ENCODE data around the gene NUP42.
"Not testable (repeated sequence)": the region's sequence is repeated elsewhere in the genome, so short reads cannot be mapped to it uniquely, and the experiment has no call there.

Gene NUP42, protein sequence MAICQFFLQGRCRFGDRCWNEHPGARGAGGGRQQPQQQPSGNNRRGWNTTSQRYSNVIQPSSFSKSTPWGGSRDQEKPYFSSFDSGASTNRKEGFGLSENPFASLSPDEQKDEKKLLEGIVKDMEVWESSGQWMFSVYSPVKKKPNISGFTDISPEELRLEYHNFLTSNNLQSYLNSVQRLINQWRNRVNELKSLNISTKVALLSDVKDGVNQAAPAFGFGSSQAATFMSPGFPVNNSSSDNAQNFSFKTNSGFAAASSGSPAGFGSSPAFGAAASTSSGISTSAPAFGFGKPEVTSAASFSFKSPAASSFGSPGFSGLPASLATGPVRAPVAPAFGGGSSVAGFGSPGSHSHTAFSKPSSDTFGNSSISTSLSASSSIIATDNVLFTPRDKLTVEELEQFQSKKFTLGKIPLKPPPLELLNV

GRCh38 chr7:23181684-23182553 is at the start of gene NUP42:
Gene NUP42 (plus strand): TSS chr7:23182048. CDS start chr7:23182086, 38 bp downstream.
- no peak for DNase-seq

GRCh38 chr7:23133797-23134196 is 48.1 kb upstream of the NUP42 start:
- no peak for DNase-seq

GRCh38 chr7:23135755-23136154 is 46.1 kb upstream of the NUP42 start:
- DNase-seq = no peak

- no peak for DNase-seq
Observed at GRCh38 chr7:23136216-23136615, 45.6 kb upstream of the NUP42 start.

GRCh38 chr7:23157679-23158078 is 24.2 kb upstream of the NUP42 start:
- DNase-seq = no peak

- no peak for DNase-seq
Observed at GRCh38 chr7:23158546-23158945, 23.3 kb upstream of the NUP42 start.

DNA sequence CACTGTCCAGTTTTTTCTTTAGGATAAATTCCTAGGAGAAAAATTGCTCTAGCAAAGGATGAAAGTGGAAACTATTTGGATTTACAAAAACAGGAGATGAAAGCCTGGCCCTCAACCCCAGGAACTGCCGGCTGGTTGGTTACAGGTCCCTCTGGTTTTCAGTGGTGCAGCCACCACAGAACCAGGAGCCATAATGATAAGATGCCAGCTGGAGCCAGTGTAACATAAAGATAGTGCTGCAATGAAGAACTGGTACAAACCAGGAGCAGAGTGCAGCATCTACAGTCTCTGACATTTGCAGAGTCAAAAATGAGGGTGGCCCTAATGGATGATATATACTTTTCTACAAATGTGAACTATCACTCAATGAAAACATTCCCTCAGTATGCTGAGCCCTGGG is 20.4 kb upstream of the NUP42 start:
- DNase-seq = no peak

DNA sequence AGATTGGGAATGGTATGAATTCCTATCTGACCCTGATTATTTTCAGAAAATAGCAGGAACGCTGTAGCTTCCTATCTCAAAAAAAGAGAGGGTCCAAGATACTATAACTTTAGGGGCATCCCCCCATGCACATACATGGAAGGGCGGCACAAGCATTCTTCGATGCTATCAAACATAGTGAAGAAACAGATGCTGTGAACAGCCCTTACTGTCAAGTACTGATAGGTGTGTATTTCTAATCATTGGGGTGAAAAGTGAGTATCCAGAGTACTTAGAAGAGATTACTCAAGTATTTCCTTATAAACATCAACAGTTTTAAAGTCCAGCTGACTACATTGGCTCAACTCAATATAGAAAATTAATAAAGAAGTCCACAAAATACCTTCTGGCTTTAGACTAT is 17.0 kb upstream of the NUP42 start:
- no peak for DNase-seq

GRCh38 chr7:23165316-23165715 is 16.5 kb upstream of the NUP42 start:
- no peak for DNase-seq

DNA sequence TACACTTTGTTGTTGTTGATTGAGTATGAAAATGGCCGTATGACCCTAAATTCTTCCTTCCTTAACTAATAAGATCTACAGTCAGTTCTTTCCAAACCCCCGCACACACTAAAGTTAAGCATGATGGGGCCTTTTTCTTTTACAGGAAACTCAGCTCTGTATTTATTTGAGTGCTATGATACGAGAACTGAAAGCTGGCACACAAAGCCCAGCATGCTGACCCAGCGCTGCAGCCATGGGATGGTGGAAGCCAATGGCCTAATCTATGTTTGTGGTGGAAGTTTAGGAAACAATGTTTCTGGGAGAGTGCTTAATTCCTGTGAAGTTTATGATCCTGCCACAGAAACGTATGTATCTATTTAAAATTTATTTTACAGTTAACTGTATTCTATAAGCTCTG is 14.2 kb upstream of the NUP42 start:
- no peak for DNase-seq

DNA sequence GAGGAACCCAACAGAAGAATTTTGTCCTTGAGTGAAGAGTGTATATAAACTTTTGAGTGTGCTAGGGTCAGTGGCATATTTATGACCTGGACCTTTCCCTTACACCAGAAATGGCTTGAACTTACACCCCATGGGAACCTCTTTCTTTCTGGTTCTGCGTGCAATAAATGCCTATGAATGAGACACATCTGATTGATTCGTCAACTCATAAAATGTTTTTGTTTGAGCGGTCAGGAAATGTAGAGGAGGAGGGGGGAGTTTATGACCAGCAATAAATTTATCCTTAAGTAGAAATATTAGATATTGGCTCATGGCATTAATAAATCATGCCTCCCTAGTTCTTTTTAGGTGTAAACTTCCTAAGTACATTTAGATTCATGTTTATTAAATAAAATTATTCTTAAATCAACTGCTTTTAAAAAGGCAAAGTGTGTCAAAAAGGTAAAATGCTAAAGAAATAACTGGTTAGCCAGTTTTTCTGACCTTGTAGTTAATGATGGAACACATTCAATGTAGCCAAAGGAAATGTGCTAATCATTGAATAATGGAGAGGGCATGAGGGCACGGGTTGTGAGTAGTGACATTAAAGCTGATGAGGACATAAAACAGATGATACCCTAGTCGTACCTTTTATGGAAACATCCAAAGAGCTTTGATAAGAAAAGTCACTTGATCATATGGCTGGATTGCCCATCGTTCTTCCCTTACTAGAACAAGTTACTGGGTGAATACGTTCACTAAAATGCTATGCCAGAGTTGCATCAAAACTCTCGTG is 13.6 kb upstream of the NUP42 start:
- DNase-seq = no peak

GRCh38 chr7:23175938-23176337 is 5.9 kb upstream of the NUP42 start:
- no peak for DNase-seq

DNA sequence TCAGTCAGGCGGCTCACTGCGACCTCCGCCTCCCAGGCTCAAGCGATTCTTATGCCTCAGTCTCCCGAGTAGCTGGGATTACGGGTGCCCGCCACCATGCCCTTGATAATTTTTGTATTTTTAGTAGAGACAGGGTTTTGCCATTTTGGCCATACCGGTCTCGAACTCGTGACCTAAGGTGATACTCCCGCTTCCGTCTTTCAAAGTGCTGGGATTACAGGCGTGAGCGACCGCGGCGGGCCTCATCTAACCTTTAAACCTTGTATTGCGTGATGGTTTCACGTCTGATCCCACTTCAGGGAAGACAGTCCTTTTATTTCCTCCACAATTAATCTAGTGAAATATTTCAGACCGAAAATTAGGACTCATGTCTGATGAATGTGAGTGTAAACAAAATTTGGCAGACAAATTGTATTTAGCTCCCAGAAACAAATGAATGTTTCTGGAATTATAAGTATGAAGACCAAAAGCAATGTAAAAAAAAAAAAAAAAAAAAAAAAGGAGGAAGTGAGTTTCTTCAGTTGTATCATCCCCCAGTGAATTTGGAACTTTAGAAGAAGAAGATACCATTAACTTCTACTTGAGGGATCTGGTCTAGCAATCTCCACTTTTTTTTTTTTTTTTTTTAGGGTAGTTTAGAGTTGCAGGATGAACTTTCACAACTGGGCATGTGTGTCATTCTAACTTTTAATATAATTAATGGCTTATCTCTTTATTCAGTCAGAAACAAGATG is 1.6 kb downstream of the NUP42 start:
- no peak for DNase-seq

GRCh38 chr7:23184291-23184690 is 2.4 kb downstream of the NUP42 start:
- no peak for DNase-seq

GRCh38 chr7:23184709-23185359 is 3.0 kb downstream of the NUP42 start:
- no peak for DNase-seq

DNA sequence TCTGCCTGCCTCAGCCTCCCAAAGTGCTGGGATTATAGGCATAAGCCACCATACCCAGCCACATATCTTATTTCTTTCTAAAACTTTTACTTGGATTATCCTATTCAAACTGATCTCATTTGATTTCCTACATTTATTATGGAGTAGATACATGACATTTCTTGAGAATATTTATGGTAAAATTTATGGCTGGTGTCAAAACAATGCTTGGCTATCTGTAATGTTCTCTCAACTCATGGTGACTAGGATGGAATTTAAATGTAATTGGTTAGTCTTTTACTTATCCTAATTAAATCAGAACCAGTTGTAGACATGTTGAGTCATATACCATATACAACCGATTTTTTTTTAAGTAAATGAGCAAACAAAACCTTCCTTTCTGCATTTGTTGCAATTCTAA is 4.1 kb downstream of the NUP42 start:
- DNase-seq = no peak

DNA sequence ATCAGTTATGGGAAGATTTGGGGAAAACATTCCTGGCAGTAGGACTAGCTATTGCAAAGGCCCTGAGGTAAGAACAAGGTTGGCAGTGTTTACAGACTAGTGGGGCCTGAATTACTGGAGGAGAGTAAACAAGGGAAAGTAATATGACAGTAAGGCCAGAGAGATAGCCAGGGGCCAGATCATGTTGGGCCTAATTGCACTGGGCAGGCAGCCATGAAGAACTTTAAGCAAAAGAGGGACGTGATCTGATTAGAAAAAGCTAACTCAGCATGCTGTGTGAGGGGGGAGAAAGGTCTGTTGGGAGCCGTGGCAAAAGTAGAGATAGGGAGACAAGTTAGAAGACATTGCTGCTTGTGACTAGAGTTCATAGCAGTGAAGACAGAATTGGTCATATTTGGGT is 9.2 kb downstream of the NUP42 start:
- DNase-seq = no peak

GRCh38 chr7:23193650-23194227 is 11.9 kb downstream of the NUP42 start:
- not testable (repeated sequence) for DNase-seq

DNA sequence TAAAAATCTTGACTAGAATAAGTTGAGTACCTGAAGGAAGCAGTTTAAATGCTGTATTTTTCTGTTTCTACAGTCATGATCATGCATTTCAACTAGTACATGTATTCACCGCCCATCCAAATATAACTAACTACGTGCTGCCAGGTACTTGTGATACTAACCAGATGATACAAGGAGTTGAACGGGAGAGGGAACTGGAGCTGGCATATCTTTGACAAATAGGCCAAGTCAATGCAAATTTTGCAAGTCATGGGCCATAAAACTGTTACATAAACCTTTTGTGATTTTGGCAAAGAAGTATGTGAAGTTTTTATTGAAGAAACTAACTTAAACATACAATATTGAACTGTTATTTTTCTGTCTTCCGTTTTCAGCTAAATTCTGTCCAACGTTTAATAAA is 14.5 kb downstream of the NUP42 start:
- DNase-seq = no peak

DNA sequence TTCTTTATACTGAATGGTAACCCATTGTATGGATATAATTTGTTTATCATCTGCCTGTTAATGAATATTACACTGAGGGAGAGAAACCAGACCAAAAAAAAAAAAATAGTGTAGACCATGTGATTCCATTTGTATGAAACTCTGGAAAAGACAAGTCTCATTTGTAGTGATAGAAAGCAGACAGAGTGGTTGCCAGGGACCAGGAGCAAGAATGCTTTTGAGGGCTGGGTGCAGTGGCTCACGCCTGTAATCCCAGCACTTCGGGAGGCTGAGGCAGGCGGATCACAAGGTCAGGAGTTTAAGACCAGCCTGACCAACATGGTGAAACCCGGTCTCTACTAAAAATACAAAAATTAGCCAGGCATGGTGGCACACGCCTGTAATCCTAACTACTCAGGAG is 15.9 kb downstream of the NUP42 start:
- DNase-seq = not testable (repeated sequence)

DNA sequence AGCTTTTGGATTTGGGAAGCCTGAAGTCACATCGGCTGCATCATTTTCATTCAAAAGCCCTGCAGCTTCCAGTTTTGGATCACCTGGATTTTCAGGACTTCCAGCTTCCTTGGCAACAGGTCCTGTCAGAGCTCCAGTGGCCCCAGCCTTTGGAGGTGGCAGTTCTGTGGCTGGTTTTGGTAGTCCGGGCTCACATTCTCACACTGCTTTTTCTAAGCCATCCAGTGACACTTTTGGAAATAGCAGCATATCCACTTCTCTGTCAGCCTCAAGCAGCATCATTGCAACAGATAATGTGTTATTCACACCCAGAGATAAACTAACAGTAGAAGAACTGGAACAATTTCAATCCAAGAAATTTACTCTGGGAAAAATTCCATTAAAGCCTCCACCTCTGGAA is 18.5 kb downstream of the NUP42 start:
- no peak for DNase-seq

GRCh38 chr7:23204241-23204640 is 22.4 kb downstream of the NUP42 start:
- DNase-seq = no peak
